ENCODE data around the gene ADSS1.

DNA sequence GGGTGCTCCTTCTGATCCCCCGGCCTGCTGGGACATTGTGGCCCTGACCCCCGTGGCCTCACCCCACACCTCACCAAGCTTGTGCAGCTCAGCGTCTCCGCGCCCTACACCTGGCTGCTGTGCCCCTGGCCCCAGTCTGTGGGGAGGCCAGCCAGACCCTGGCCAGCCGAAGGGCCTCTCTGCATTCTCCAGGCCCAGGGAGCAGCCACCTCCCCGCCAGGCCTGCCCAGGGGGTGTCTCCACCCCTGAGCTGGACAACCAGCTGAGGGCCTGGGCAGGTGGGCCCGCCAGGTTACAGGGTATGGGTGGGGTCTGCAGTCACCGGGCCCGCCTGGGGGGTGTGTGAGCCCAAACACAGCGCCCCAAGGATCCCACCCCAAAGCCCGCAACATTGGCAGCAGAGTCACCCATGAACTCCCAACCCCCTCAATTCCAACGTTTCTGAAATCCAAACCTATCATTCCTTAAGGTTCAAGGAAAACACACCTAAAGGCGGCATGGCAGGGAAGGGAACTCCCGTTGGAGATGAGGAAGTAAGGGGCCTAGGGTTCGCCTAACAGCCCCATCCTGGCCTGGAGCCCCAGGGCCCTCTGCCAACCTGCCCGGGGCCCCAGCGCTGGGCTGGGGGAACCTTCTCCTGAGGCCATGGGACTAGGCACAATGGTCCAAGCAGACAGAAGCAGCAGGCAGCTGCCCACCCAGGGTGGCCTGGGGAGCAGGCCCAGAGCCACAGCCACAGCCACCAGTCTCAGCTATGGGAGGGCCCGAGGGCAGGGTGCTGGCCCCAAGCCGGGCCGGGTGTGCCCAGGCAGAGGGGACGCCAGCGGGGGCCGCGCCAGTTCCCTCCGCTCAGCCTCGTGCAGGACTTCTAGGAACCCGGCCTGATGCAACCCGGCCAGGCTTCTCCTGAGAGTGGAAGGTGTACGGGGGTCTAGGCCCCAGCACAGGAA, 63.0 kb downstream of the ADSS1 start:
- TF ChIP-seq, protein P1, sequence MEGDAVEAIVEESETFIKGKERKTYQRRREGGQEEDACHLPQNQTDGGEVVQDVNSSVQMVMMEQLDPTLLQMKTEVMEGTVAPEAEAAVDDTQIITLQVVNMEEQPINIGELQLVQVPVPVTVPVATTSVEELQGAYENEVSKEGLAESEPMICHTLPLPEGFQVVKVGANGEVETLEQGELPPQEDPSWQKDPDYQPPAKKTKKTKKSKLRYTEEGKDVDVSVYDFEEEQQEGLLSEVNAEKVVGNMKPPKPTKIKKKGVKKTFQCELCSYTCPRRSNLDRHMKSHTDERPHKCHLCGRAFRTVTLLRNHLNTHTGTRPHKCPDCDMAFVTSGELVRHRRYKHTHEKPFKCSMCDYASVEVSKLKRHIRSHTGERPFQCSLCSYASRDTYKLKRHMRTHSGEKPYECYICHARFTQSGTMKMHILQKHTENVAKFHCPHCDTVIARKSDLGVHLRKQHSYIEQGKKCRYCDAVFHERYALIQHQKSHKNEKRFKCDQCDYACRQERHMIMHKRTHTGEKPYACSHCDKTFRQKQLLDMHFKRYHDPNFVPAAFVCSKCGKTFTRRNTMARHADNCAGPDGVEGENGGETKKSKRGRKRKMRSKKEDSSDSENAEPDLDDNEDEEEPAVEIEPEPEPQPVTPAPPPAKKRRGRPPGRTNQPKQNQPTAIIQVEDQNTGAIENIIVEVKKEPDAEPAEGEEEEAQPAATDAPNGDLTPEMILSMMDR (IDR thresholded peaks at IDR 0.05): no peak
- TF ChIP-seq ZFX (IDR thresholded peaks at IDR 0.05; ENCODE audit: borderline replicate concordance): no peak
